Stimulated activated CD8-positive, alpha-beta memory T cell treated with anti-CD3 and anti-CD28 coated beads, Interleukin-7, amount 100 ng/mL, for 24 hours (primary cell): ENCODE results near the gene ACVRL1.

Source experiments
- DNase-seq: peaks from one replicate; pipeline ENCODE4 v3.0.0-alpha.2; 2020; ENCODE audit warnings: low read depth

ACVRL1 gene

DNA sequence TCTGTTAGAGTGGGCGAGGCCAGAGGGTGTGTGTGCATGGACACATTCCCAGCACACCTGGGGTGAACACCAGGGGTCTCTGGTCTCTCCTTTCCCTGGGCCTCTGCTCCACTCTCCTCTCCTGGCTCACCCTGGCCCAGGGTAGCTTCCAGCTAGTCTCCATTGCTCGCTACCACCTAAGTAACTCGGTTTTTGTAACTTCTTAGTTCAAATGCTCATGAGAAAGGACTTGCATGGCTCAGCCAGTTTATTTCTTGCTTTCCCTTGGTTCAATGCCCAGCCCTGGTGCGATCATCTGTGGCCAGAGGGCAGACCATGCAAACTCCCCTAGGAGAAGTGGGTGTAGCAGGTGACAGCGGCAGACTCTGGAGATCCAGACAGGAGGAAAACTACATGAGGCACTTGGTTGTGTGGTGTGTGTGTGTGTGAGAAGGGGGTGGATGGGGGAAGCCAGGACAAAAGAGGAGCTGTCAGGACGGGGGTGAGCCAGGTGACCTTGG, 35.2 kb downstream of the ACVRL1 start:
- DNase-seq: no peak

DNA sequence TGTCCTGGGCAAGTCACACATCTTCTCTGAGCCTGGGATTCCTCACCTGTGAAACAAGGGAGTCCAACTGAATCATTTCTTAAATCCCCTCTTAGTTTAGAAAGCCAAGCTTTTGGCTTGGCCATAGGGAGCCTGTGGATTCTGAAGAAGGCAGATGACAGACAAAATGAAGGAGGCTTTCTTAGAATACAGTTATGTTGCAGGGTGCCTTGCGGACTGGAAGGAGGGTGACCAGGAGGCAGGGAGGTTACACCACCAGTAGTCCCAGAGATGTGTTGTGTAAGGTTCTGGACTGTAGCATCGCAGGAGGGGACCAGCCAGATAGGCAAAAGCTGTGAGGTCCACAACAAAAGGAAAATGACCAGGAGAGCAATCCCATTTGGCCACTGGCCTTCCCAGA, 36.0 kb downstream of the ACVRL1 start:
- no peak for DNase-seq

DNA sequence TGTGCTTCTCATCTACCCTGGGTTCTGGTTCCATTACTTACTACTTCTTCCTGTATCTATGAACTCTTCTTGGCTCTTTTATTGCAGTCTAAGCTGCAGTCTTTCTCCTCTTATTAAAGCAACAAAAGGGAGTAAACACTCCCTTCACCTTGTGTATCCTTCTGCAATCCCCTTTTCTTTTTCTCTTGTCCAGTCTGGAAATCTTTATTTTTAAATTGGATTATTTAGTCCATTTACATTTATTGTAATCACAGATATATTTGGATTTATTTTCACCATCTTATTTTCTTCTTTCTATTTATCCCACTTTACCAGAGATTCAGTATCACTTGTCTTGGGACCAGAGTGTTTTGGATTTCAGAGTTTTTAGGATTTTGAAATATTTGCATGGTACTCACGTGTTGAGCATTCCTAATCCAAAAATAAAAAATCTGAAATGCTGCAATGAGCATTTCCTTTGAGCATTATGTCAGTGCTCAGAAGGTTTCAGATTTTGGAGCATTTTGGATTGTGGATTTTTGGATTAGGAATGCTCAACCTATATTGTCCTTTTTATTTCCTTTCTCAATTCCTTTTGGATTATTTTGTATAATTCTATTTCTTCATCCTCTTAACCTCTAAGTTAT, 37.4 kb downstream of the ACVRL1 start:
- DNase-seq: no peak

GRCh38 chr12:51947246-51947996, 40.1 kb downstream of the ACVRL1 start:
- no peak for DNase-seq

DNA sequence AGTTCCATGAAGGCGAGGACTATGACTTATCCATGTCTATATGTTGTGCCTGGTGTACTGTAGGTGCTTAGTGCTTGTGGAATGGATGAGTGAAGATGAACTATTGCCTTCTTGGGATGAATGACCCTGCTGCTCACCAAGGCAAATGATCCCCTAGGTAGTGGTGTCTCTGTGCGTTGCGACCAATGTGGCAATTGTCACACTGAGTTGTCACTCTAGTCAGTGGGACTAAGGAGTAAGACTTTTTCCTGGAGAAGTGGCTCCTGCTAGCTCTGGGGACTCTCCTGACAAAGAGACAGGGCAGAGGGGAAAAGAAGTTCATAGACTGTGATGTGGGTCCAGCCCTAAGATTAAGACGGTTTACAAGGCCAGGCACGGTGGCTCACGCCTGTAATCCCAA, 40.8 kb downstream of the ACVRL1 start:
- DNase-seq: no peak

DNA sequence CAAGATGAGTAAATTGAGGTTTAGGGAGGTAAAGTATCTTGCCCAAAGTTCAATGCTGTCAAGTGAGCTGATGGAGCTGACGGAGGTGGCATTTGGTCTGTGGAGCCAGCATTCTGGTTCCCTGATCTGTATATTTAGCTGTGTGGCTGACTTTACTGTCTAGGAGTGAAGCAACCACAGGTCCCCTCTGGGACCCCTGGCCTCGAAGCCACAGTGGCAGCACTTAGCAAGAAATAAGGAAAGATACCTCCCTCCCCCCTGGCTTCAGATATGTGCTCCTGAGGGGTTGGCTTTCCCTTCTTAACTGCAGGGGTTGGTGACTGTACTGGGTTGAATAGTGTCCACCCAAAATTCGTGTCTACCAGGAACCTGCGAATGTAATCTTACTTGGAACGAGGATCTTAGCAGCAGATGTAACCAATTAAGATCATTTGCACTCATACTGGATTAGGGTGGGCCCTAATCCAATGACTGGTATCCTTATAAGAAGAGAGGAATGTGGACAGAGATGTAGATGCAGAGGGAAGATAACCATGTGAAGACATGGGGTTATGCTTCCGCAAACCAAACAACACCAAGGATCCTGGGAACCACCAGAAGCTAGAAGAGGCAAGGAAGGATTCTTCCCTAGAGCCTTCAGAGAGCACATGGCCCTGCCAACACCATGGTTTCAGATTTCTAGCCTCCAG, 42.2 kb downstream of the ACVRL1 start:
- DNase-seq: no peak

DNA sequence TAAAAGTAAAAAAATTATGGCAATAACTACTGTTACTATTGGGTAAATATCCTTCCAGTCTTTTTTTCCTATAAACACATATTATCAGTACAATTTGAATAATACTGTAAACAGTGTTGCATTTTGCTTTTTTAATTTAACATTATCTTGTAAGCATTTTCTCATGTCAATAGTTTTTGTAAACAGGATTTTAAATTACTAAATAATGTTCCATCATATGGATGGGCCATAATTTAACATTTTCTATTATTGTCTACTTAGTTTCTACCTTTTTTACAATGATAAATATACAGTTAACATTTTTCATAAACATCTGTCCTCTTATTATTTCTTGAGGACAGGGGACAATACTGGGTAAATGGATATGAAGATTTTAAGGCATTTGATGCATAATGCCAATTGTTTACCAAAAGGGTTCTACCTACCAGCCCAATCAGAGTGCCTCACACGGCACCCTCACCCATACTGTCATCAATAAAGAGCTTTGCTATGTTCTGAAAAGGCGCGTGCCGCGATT, 43.4 kb downstream of the ACVRL1 start:
- no peak for DNase-seq

GRCh38 chr12:51951199-51951842, 44.0 kb downstream of the ACVRL1 start, which contains the start of gene ACVR1B:
TSS of gene ACVR1B (plus strand) at chr12:51951699. CDS start at chr12:51951744, 45 bp downstream.
- DNase-seq: peak; percentile 76

DNA sequence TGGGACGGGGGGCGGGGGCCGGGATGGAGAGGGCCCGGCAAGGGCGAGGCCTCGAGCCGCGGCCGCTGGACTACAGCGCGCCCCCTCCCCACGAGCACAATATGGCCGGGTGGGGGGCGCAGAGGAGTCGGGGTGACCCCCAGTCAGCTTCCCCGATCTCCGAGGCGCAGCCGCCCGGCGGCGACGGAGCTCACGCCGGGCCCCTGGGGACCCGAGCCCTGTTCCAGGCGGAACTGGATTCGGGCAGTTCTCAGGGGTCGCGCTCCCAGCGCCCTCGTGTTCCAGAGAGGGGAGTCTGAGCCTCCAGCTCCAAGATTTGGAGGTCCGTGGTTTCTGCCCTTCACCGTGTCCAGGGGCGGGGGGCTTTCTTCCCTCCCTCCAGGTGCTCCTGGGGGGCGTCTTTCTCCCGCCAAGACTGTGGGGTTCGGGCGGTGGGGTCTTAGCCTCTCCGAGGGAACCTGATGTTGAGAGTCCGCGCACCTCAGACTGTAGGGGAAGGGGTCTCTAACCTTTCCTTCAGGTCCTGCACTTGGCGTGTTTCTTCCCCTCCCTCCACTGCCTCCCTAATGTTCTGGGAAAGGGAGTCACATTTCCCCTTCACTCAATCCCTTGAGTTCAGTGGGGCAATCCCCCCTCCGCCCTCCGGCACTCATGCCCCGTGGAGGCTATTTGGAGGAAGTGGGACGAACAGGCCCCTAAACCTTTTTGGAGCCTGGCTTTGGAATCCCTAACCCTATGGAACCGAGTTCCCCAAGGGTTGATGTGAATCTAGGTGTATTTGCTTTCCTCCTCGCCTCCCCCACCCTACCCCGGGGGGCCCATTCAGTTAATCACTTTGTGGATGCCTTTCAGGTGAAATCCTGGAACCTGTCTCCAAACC, 44.8 kb downstream of the ACVRL1 start:
- no peak for DNase-seq

DNA sequence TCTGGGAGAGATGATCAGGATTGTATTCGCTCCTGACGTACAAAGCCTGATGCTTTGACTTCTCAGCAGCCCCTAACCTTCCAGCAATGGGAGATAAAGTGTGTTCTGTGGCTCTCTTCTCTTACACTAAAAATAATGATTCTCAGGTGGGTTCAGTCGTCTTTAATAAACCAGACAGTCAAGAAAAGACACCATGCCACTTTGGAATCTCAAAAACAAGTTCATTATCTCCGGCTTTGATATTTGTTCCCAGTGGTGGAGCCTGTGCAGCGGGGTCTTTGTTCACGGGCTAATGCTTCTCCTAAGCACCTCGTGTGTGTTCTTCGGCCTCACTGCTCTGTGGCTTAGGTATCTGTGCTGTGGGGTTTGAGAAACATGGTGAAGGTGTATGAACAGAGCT, 45.8 kb downstream of the ACVRL1 start:
- no peak for DNase-seq

DNA sequence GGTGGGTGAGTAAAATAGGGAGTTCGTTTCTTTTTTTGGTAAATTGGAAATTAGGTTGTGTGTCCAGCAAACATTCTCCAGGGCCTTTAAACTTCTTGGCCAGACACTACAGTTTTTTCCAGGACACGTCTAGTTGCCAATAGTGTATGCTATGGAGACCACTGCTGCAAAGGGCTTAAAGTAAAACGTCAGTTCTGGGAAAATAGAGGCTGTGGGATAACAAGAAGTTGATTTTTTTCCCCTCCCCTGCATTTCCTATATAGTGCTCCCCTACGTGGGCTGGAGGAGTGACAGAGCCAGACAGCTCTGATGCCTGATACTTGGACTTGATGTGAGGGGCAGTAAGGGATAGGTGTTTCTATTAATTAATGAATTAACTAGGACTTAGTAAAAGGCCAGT, 46.6 kb downstream of the ACVRL1 start:
- no peak for DNase-seq

GRCh38 chr12:51954561-51955361, 47.5 kb downstream of the ACVRL1 start:
- DNase-seq: no peak

GRCh38 chr12:51955702-51956101, 48.4 kb downstream of the ACVRL1 start:
- no peak for DNase-seq

DNA sequence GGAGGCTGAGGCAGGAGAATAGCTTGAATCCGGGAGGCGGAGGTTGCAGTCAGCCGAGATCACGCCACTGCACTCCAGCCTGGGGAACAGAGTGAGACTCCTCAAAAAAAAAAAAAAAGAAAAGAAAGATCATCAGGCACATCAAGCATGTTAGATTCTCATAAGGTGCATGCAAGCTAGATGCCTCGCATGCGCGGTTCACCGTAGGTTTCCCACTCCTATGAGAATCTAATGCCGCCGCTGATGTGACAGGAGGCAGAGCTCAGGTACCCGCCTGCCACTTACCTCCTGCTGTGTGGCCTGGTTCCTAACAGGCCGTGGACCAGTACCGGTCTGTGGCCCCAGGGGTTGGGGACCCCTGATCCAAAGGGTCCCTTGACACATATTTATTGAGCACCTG, 51.2 kb downstream of the ACVRL1 start:
- no peak for DNase-seq

DNA sequence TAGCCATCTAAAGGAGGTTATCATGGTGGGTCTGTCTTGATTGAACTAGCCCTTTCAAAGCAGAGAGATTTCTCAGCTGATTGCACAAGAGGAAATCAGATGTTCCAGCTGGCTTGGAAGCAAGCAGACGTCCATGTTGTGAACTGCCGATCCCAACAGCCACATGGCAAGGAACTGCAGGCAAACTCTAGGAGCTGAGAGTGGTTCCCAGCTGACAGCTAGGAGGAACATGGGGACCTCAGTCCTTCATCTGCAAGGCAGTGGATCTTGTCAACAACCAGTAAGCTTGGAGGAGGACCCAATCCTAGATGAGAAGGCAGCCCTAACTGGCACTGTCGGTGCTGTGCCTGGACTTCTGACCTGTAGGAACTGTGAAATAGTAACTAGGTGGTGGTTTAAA, 51.9 kb downstream of the ACVRL1 start:
- DNase-seq: no peak

GRCh38 chr12:51959921-51960320, 52.6 kb downstream of the ACVRL1 start:
- no peak for DNase-seq

DNA sequence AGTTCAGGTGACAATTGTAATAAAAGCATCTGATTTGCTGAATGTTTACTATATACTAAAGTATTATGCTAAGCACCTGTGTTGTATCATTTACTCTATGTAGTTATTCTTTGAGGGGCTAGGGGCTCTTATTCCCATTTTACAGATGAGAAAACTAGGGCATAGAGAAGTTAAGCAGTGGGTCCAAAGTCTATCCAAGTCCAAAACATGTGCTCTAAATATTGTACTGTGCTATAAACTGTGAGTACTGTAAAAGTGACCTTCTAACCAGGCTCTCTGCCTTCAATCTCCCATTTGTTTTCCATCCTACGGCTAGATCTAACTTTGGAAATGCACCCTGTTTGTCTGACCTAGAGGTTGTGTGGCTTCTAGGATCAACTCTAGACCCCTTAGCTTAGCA, 53.2 kb downstream of the ACVRL1 start:
- no peak for DNase-seq

DNA sequence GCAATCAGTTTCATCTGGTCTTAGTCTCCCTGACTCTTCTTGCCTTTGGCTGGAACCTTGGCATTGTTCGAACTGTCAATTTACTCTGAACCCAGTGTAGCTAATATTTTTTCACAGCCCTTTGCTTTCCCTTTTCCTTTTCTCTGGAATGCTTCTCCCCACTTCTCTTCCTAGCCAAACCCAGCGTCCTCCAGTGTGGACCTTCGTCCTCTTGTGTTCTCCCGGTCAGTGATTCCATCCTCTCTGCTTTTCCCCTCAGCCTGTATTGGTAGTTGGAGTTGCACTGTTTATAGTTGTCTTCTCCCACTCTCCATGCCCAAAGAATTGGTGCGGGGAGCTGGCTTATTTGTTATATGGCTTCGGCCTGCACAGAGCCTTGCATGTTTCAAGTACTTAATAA, 53.6 kb downstream of the ACVRL1 start:
- no peak for DNase-seq

GRCh38 chr12:51961834-51962233, 54.5 kb downstream of the ACVRL1 start:
- DNase-seq: no peak

DNA sequence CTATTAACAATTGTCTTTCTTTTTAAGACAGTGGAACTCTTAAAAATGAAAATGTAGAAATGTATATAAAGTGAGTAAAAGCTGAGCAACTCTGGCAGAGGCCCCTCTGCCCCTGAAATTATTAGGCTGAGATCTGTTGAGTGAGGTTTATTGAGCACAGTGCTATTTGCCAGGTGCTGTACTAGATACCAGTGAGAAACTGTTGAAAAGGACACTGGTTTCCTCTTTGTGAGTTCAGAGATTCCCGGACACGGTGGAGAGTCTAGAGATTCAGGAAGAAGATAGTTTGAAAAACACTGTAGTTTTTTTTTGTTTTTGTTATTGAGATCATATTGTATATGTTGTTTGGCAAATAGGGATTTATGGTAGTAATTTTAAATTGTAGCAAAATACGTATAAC, 55.4 kb downstream of the ACVRL1 start:
- DNase-seq: no peak
